GM23338 (cell line): ENCODE results near the gene NEK7. TPM values are rescaled to one million over a fixed set of nuclear protein-coding genes. Genes with fewer than 3 reads are reported as not detected.

Source experiments
- ATAC-seq: fragments of 200-7000 bp; cut with Tn5 transposase; 3 replicates; pipeline ENCODE4 v1.9.1; 2020
- DNase-seq: peaks from one replicate; pipeline ENCODE4 v3.0.0-alpha.2; 2015; ENCODE audit warnings: low spot score
- H2AFZ ChIP-seq: fragments of 200-600 bp; sonication (generic); 2 replicates; pipeline ENCODE4 v1.8.0; 2016; ENCODE audit warnings: antibody characterized with exemption, mild to moderate bottlenecking, moderate library complexity
- H3F3A ChIP-seq: fragments of 200-600 bp; sonication (generic); replicated peaks from 2 replicates; pipeline ENCODE4 v1.8.0; 2017; ENCODE audit warnings: antibody characterized with exemption, mixed run types, low read depth
- H3K27ac ChIP-seq: fragments of 200-600 bp; sonication (generic); 2 replicates; pipeline ENCODE4 v1.6.1; 2016; ENCODE audit warnings: low read depth
- H3K27me3 ChIP-seq: fragments of 200-600 bp; sonication (generic); 2 replicates; pipeline ENCODE4 v1.8.0; 2016; ENCODE audit warnings: mild to moderate bottlenecking, mixed run types, moderate library complexity; ENCODE audit not compliant: insufficient read depth
- H3K36me3 ChIP-seq: fragments of 200-600 bp; sonication (generic); 2 replicates; pipeline ENCODE4 v1.8.0; 2016; ENCODE audit warnings: mild to moderate bottlenecking; ENCODE audit not compliant: insufficient read depth
- H3K4me1 ChIP-seq: fragments of 200-600 bp; sonication (generic); 2 replicates; pipeline ENCODE4 v1.8.0; 2016; ENCODE audit warnings: mild to moderate bottlenecking, moderate library complexity; ENCODE audit not compliant: insufficient read depth
- H3K4me2 ChIP-seq: fragments of 200-600 bp; sonication (generic); 2 replicates; pipeline ENCODE4 v1.7.1; 2017; ENCODE audit warnings: mixed run types
- H3K4me3 ChIP-seq: fragments of 200-600 bp; sonication (generic); 2 replicates; pipeline ENCODE4 v1.6.1; 2016; ENCODE audit warnings: mixed run types
- H3K79me2 ChIP-seq: fragments of 200-600 bp; sonication (generic); replicated peaks from 2 replicates; pipeline ENCODE4 v1.8.0; 2017; ENCODE audit warnings: mild to moderate bottlenecking; ENCODE audit not compliant: insufficient read depth
- H3K9me2 ChIP-seq: fragments of 200-600 bp; sonication (generic); 2 replicates; pipeline ENCODE4 v1.8.0; 2017; ENCODE audit not compliant: insufficient read depth
- H4K20me1 ChIP-seq: fragments of 200-600 bp; sonication (generic); replicated peaks from 2 replicates; pipeline ENCODE4 v1.8.0; 2017; ENCODE audit warnings: mild to moderate bottlenecking; ENCODE audit not compliant: insufficient read depth
- H3K27ac Mint-ChIP-seq: 2 replicates; pipeline ENCODE4 v1.8.0; 2020; ENCODE audit warnings: inconsistent platforms, mild to moderate bottlenecking, moderate library complexity, mixed read lengths
- H3K27me3 Mint-ChIP-seq: 3 replicates; pipeline ENCODE4 v1.8.0; 2022; ENCODE audit warnings: low read depth, mild to moderate bottlenecking, moderate library complexity, mixed read lengths, inconsistent platforms; ENCODE audit not compliant: insufficient read depth, poor library complexity
- H3K36me3 Mint-ChIP-seq: 3 replicates; pipeline ENCODE4 v1.8.0; 2021; ENCODE audit warnings: low read depth, mild to moderate bottlenecking, inconsistent platforms, moderate library complexity, mixed read lengths
- H3K4me1 Mint-ChIP-seq: 3 replicates; pipeline ENCODE4 v1.8.0; 2020; ENCODE audit warnings: mild to moderate bottlenecking, inconsistent platforms, mixed read lengths
- H3K4me3 Mint-ChIP-seq: 3 replicates; pipeline ENCODE4 v1.8.0; 2021; ENCODE audit warnings: moderate library complexity, mild to moderate bottlenecking, inconsistent platforms, mixed read lengths
- H3K9me3 Mint-ChIP-seq: 3 replicates; pipeline ENCODE4 v1.8.0; 2020; ENCODE audit warnings: moderate library complexity, mild to moderate bottlenecking, inconsistent platforms, mixed read lengths
- ETS1 ChIP-seq: IDR thresholded peaks from 2 replicates; pipeline ENCODE4 v1.6.1; 2016; ENCODE audit warnings: antibody characterized with exemption
- EZH2 ChIP-seq: fragments of 200-600 bp; sonication (generic); IDR thresholded peaks from one replicate; pipeline ENCODE4 v1.8.0; 2017; ENCODE audit warnings: antibody characterized with exemption, mild to moderate bottlenecking, low read depth; ENCODE audit not compliant: unreplicated experiment
- EZH2phosphoT487 ChIP-seq: fragments of 200-600 bp; sonication (generic); IDR thresholded peaks from one replicate; pipeline ENCODE4 v1.8.1; 2018; ENCODE audit warnings: antibody characterized with exemption; ENCODE audit not compliant: unreplicated experiment
- JUNB ChIP-seq: IDR thresholded peaks from one replicate; pipeline ENCODE4 v1.6.1; 2016; ENCODE audit warnings: antibody characterized with exemption; ENCODE audit not compliant: unreplicated experiment
- NANOG ChIP-seq: IDR thresholded peaks from 2 replicates; pipeline ENCODE4 v1.6.1; 2016; ENCODE audit warnings: antibody characterized with exemption, borderline replicate concordance
- ZNF114 ChIP-seq: fragments of 250-450 bp; sonication (Bioruptor Pico); IDR thresholded peaks from 2 replicates; pipeline ENCODE4 v1.5.0; 2020; ENCODE audit warnings: mild to moderate bottlenecking, moderate library complexity
- ZNF331 ChIP-seq: fragments of 250-450 bp; sonication (Bioruptor Pico); IDR thresholded peaks from 2 replicates; pipeline ENCODE4 v1.5.0; 2020; ENCODE audit warnings: low read depth, mild to moderate bottlenecking, moderate library complexity
- polyA plus RNA-seq: library from polyadenylated mRNA; unstranded; fragments of >200 nt; fragmentation: Nextera tagmentation; extraction: Ambion mirVana; gene quantifications from 2 replicates; pipeline ENCODE4 v1.2.1, GENCODE V29; 2016
- total RNA-seq: library from RNA; depleted of rRNA; stranded (reverse); fragments of >200 nt; shearing (Covaris generic); gene quantifications from 2 replicates; pipeline ENCODE4 v1.2.3, GENCODE V29; 2014
- TF ChIP-seq, protein P1 (sequence below): fragments of 250-450 bp; sonication (Bioruptor Pico); IDR thresholded peaks from 2 replicates; pipeline ENCODE4 v1.5.0; 2020; ENCODE audit warnings: mild to moderate bottlenecking, moderate library complexity

NEK7 gene
- total and polyA plus RNA-seq, 2 experiments from 2014 or later: 4.8 to 15.3 TPM

DNA sequence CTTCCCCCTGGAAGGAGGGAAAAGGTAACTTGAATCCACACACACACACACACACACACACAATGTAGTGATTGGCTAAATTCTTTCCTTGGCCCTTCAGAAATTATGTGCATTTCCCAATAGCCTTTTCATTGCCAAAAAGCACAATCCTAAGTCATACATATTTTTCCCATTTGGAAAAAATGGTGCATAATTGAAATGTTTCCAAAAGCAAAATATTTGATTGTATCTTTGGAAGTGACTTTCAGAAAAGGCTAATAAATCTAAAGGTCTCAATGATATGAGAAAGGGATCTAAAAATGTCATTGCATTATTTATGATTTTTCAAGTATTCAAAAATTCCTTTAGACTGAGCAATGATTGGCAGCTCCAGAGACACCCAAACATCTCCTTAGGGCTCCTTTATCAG lies 43.5 kb upstream of the NEK7 start:
- Histone ChIP-seq H3K27ac (no peak overlapping the region), H4K20me1 (no peaks in the 10 kb centered on the region), H2AFZ (no peak overlapping the region), H3K79me2 (no peaks in the 10 kb centered on the region), H3K9me2 (peaks cover 7% of the 10 kb centered on the region; the same call in 1 of the 2 replicates), H3K4me1 (no peaks in the 10 kb centered on the region), H3F3A (no peaks in the 10 kb centered on the region), H3K4me2 (no peak overlapping the region), H3K27me3 (no peaks in the 10 kb centered on the region), H3K4me3 (no peak overlapping the region), H3K36me3 (no peaks in the 10 kb centered on the region)
- no peaks in the 10 kb centered on the region for H3K4me1 Mint-ChIP-seq
- no peak overlapping the region for H3K27ac Mint-ChIP-seq
- TF ChIP-seq, protein P1, sequence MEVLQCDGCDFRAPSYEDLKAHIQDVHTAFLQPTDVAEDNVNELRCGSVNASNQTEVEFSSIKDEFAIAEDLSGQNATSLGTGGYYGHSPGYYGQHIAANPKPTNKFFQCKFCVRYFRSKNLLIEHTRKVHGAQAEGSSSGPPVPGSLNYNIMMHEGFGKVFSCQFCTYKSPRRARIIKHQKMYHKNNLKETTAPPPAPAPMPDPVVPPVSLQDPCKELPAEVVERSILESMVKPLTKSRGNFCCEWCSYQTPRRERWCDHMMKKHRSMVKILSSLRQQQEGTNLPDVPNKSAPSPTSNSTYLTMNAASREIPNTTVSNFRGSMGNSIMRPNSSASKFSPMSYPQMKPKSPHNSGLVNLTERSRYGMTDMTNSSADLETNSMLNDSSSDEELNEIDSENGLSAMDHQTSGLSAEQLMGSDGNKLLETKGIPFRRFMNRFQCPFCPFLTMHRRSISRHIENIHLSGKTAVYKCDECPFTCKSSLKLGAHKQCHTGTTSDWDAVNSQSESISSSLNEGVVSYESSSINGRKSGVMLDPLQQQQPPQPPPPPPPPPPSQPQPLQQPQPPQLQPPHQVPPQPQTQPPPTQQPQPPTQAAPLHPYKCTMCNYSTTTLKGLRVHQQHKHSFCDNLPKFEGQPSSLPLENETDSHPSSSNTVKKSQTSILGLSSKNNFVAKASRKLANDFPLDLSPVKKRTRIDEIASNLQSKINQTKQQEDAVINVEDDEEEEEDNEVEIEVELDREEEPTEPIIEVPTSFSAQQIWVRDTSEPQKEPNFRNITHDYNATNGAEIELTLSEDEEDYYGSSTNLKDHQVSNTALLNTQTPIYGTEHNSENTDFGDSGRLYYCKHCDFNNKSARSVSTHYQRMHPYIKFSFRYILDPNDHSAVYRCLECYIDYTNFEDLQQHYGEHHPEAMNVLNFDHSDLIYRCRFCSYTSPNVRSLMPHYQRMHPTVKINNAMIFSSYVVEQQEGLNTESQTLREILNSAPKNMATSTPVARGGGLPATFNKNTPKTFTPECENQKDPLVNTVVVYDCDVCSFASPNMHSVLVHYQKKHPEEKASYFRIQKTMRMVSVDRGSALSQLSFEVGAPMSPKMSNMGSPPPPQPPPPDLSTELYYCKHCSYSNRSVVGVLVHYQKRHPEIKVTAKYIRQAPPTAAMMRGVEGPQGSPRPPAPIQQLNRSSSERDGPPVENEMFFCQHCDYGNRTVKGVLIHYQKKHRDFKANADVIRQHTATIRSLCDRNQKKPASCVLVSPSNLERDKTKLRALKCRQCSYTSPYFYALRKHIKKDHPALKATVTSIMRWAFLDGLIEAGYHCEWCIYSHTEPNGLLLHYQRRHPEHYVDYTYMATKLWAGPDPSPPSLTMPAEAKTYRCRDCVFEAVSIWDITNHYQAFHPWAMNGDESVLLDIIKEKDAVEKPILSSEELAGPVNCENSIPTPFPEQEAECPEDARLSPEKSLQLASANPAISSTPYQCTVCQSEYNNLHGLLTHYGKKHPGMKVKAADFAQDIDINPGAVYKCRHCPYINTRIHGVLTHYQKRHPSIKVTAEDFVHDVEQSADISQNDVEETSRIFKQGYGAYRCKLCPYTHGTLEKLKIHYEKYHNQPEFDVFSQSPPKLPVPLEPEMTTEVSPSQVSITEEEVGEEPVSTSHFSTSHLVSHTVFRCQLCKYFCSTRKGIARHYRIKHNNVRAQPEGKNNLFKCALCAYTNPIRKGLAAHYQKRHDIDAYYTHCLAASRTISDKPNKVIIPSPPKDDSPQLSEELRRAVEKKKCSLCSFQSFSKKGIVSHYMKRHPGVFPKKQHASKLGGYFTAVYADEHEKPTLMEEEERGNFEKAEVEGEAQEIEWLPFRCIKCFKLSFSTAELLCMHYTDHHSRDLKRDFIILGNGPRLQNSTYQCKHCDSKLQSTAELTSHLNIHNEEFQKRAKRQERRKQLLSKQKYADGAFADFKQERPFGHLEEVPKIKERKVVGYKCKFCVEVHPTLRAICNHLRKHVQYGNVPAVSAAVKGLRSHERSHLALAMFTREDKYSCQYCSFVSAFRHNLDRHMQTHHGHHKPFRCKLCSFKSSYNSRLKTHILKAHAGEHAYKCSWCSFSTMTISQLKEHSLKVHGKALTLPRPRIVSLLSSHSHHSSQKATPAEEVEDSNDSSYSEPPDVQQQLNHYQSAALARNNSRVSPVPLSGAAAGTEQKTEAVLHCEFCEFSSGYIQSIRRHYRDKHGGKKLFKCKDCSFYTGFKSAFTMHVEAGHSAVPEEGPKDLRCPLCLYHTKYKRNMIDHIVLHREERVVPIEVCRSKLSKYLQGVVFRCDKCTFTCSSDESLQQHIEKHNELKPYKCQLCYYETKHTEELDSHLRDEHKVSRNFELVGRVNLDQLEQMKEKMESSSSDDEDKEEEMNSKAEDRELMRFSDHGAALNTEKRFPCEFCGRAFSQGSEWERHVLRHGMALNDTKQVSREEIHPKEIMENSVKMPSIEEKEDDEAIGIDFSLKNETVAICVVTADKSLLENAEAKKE (CRISPR knock-in tag): no peak
- no peak for TF ChIP-seq EZH2phosphoT487
- no peak for TF ChIP-seq JUNB
- no peak for TF ChIP-seq ZNF114
- no peak for TF ChIP-seq ZNF331 (CRISPR knock-in tag)
- no peak for TF ChIP-seq NANOG
- no peak for TF ChIP-seq EZH2
- no peak for TF ChIP-seq ETS1
- DNase-seq: no peak
- no peak overlapping the region for H3K4me3 Mint-ChIP-seq
- H3K27me3 Mint-ChIP-seq: peaks cover 1% of the 10 kb centered on the region
- ATAC-seq: no peak
- no peaks in the 10 kb centered on the region for H3K36me3 Mint-ChIP-seq
- H3K9me3 Mint-ChIP-seq: no peaks in the 10 kb centered on the region
